ENCODE results near the gene KCTD18. TPM values are rescaled to one million over a fixed set of nuclear protein-coding genes. Genes with fewer than 3 reads are reported as not detected.

Gene KCTD18
- 9.8 TPM for total RNA-seq
- long read RNA-seq, partial matches to known transcripts, result 0 of 3 reads
- long read RNA-seq, other reads (novel, unspliced or antisense), result 0 of 3 reads

DNA sequence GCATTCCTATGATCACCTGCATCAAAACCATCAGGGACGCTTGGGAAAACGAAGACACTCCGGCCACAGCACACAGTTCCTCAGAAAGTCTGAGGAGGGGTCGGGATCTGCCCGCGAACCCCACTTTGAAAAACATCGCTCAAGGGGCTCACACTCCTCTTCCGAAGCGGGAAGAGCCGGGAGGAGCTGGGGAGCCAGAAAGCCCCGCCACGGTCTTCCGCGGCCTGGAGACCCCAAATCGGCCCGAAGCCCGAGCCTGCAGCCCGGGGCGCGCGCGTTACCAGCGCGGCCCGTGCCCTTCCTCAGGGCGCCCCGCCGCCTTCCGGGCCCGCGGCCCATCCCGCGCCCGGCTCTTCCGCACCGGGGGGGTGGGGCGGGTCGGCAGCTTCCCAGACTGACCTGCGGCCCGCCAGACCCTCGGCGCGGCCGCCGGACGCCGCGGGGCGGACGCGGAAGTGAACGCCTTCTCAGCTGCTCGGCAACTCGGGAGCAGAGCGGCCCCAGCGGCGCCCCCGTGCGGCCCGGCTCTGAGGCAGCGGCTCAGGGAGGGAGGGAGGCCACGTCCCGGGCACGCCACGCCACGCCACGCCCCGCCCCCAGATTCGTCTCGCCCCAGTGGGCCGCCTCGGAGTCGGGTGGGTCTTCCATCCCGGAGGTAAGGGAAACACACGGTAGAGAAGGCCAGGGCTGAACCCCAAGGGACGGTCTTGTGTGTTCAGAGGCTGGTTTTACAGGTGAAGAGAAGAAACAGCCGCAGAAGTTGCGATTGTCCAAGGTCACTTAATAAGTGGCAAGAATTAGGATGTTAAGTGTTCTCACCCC is at the start of gene KCTD18:
KCTD18 (minus strand) TSS at position 457 of the 822 bp plus-strand sequence. CDS start 3,052 bp downstream, outside the sequence.
- peak; percentile 99 for ATAC-seq
- DNase-seq (ENCODE audit: missing footprints), result peak; percentile 97
- intact Hi-C loops (cut with DNase I), result no loop called here

DNA sequence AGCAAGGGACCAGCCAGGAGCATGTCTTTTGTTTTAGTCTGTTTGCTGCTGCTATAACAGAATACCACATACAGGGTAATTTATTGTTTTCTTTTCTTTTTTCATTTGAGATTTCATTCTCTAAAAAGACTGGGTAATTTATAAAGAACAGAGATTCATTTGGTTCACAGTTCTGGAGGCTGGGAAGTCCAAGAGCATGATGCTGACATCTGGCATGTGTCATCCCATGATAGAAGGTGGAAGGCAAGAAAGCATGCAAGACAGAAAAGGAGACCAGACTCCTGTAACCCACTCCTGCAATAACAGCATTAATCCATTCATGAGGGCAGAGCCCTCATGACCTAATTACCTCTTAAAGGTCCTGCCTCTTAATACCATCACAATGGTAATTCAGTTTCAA is 30.9 kb upstream of the KCTD18 start:
- no peak for ATAC-seq
- intact Hi-C loops (cut with DNase I), result no loop called here
- DNase-seq (ENCODE audit: missing footprints), result no peak

DNA sequence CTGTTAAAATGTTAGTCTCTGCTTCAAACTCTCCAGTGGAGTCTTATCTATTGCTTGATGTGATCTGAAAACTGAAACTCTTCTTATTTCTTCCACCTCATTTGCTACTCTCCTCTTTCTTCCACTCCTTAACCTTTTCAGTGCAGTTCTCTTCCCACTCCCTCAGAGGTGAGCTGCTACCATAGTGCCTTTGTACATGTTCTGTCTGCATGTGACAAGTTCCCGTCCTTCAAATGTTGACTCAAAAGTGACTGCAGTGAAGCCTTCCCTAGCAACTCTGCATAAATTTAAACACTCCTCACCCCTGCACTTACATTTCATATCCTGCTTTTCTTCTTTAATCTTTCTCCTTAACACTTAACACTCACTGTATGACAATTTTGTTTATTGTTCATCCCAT is 28.3 kb upstream of the KCTD18 start:
- DNase-seq (ENCODE audit: missing footprints), result no peak
- intact Hi-C loops (cut with DNase I), result no loop called here
- no peak for ATAC-seq

DNA sequence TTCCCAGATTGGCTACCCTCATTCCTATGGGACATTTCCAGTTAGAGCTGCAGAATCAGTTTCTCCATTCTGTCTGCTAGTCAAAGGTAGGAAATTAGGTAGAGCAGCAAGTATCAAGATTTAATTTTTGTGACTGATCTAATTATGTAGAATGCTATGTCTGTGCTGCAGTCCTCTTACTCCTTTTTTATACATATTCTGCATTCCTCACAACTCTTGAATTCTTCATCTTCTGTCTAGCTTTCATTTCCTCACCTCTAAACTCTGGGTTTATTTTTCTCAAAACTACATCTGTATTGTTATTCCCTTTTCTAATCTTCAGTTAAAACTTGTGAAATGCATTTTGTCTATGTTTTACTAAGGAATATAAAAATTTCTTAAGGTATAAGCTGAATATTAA is 24.7 kb upstream of the KCTD18 start:
- ATAC-seq (no peak), DNase-seq (ENCODE audit: missing footprints) (no peak)

DNA sequence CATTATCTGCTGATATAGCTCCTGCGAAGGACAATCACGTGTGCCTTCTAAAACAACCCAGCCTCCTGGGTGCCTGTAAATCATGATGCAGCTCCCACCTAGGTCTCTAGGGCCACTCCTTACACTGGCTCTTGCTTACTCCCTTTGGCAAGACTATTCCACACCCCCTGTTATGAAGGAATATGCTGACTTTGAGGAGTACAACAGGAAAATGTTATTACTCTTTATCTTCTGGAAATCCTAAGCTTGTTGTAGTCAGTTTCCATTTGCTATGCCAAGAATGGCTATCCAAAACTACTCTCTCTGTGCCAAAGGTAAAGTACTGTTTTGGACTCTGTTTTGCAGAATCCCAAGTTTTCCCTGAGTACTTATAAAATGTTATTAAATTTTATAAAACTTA is 23.9 kb upstream of the KCTD18 start:
- no peak for ATAC-seq
- intact Hi-C loops (cut with DNase I), result no loop called here

More for the DNA sequence above, 24.7 kb upstream of the KCTD18 start:
- intact Hi-C loops (cut with DNase I), result no loop called here

DNA sequence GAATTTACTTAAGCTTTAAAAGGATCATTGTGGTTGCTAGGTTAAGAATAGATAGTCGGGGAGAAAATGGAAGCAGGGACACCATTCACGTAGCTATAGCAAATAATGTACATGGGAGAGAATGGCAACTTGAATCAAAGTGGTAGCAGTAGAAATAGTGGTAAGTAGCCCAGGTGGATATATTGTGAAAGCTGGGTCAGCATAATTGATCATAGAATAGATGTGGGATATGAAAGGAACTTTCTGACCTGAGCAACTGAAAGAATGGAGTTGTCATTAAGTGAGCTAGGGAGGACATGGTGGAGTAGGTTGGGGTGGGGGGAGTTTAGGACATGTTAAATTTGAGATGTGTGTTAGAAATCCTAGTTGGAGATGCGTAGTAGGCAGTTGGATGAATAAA is 18.4 kb upstream of the KCTD18 start:
- intact Hi-C loops (cut with DNase I), result no loop called here
- no peak for DNase-seq (ENCODE audit: missing footprints)
- ATAC-seq, result no peak

More for the DNA sequence above, 23.9 kb upstream of the KCTD18 start:
- DNase-seq (ENCODE audit: missing footprints), result no peak

DNA sequence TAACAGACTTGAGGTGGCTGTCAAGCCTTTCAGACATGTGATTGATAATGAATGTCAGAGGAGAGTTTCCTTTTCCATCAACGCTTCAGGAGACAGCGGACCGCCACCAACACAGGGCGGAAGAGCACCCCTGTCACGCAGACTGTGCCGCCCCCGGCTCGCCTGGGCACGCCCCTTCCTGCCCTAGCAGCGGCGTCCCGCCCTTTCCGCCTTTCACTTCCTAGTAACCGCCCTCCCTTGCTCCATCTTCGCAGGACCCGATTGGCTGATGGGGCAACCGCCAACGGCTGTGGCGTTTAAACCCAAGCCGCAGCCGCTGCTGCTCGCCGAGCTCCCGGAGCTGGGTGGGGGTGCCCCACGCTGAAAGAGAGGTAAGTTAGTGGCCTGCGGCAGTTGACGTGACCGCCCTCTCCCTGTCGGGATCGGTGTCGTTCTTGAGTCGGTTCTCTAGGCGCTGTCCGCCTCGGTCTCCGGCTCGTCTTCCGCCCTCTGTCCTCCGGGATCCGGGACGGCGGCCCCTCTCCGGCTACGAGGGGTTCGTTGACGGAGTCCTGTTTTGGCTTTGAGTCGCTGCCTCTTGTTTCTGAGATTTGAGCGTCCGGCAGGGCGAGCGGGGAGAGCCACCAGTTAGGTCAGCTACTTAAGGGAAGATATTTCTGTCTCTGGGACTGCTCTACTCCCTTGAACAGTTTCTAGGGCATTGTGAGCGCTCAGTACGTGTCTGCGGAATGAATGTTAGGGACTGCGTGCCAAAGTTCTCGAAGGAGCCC is 16.2 kb upstream of the KCTD18 start, which contains the start of gene SGO2:
SGO2 (plus strand) TSS at position 326 of the 770 bp plus-strand sequence. CDS start 6,769 bp downstream, outside the sequence.
- intact Hi-C loops (cut with DNase I), result no loop called here
- DNase-seq (ENCODE audit: missing footprints) (peak; percentile 97), ATAC-seq (peak; percentile 100)

DNA sequence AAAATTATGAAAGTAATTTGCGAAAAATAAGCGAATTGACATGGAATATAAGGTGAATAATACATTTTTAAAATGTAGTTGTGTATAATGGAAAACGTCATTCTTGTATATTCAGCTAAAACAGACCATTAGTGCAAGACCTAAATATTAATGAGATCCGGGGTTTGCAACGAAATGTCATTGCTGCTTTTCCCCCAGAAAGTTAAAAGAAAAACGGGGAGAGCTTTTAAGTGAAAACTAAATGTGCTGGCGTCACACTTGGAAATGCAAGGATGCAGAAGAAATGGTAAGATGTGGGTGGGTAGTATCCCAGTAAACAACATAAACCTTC is 15.6 kb upstream of the KCTD18 start:
- DNase-seq (ENCODE audit: missing footprints) (no peak), ATAC-seq (no peak)
- intact Hi-C loops (cut with DNase I), result no loop called here

DNA sequence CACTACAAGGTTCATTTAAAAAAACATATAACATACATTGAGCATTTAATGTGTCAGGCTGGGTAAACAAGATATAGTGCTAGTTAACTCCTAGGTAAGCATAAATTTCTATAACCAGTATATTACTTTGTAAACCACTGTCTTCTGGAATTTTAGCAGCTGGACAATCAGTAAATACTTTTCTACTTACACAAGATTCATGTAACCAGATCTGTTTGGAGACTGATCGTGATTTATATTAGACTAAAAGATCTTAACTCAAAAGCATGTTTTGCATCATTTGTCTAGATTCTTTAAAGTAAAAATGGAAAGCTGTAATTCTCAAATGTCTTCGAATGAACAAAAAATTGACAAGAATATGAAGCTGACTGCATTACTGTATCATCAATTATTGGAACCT is 15.2 kb upstream of the KCTD18 start:
- intact Hi-C loops (cut with DNase I), result no loop called here
- DNase-seq (ENCODE audit: missing footprints) (no peak), ATAC-seq (no peak)

DNA sequence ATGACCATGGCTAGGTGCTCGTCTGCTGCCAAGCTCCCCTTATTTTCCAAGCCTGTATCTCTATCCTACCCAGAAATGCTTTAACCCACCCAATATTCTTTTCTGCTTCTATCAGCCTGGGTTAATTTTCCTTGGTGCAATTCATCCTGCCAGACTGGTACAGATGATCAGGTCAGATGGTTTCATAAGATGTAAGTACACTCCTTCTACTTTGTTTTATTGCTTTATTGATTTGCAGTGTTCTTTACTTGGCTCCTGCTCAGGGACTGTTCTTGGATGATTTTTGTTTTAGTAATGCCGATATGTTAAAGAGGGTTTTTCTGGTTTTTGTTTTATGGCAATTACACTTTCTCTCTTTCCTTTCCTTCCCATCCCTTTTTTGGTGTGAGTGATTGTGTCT is 13.7 kb upstream of the KCTD18 start:
- ATAC-seq (no peak), DNase-seq (ENCODE audit: missing footprints) (no peak)
- intact Hi-C loops (cut with DNase I), result no loop called here

DNA sequence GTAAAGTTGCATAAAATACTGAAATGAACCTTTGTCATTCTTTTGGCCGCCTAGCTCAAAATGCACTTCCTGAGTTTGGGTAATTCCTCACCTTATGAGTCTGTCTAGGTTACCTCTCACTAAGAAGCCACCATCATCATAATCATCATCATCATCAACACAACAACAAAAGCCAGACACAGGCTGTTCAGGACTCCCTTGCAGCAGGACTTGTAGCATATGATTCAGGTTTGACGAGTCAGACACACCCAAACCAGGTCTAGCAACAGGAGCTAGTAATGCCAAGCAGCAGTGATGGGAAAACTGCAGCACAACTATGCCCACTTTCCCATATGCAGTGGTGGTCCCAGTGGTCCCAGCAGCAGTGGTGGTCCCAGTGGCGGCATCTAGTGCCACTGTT is 13.3 kb upstream of the KCTD18 start:
- DNase-seq (ENCODE audit: missing footprints) (no peak), ATAC-seq (no peak)
- intact Hi-C loops (cut with DNase I), result no loop called here

DNA sequence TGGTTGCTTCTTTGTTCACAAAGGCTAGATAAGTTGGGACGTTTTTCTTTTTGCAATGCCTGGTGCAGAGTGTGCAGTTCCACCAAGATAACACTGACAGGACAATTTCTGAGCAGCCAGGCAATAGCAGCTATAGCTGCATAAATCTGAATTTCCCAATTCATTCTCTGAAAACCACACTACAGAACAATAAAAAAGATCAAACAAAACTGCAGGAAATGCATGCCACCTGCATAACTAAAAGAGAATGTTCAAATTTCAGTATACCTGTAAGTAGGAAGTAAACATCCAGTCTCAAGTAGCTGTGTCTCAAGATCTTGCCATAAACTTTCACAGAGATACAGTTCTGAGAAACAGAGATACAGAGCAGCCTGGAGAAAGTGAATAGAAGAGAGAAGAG is 5.3 kb upstream of the KCTD18 start:
- DNase-seq (ENCODE audit: missing footprints) (no peak), ATAC-seq (no peak)
- intact Hi-C loops (cut with DNase I), result no loop called here

DNA sequence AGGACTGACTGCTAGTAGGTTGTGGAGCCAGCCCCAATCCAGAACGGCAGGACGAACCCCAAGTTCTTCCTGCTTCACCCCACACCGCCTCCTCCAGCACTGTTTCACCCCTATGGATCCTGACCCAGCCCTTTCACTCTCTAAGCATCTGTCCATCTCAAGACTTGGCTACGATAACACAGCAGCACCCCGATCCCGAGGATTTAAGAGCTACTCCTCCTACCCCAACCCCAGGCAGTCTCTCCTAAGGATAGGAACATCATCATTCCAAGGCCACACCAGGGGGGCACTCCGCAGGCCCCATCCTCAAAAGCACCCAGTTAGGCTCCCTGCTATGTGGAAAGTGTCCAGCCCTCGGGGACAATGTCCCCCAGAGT is 645 bp downstream of the KCTD18 start:
- DNase-seq (ENCODE audit: missing footprints) (peak; percentile 68), ATAC-seq (no peak)
- intact Hi-C loops (cut with DNase I), result no loop called here

DNA sequence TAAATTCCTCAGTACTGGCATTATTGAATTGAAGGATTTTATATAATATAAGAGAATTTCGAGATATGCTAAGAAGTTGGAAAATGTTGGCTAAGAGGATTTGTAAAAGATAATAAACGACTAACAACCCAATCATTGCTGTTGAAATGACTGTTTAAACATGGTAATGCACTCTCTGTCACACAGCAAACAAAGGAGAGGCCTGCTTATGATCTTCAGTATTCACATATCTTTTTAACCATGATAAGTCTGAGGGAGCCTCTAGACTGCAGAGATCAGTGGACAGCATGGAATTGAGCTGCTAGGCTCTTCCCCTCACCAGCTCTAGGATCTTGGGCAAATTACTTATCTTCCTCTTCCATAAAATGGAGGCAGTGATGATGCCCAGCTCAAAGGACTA is 2.7 kb downstream of the KCTD18 start:
- DNase-seq (ENCODE audit: missing footprints) (no peak), ATAC-seq (no peak)
- intact Hi-C loops (cut with DNase I), result no loop called here

DNA sequence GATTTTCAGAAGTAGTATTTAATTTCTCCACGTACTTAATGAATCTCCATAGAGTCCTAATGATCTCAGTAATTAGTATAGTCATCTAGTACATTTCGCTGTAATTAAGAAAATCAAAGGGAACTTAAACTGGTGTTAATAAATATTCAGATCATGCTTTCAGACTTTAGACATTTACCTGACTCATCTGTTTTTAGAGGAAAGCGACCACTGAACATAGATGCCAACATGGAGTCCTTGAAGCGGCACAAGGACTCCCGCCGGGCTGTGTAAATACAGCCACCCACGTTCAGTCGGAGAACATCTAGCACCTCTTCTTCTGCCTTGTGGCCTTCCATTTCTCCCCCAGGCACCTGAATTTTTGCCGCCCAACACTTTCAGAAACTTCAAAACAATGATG is 3.2 kb downstream of the KCTD18 start:
- intact Hi-C loops (cut with DNase I), result no loop called here
- ATAC-seq, result no peak
- DNase-seq (ENCODE audit: missing footprints), result no peak

DNA sequence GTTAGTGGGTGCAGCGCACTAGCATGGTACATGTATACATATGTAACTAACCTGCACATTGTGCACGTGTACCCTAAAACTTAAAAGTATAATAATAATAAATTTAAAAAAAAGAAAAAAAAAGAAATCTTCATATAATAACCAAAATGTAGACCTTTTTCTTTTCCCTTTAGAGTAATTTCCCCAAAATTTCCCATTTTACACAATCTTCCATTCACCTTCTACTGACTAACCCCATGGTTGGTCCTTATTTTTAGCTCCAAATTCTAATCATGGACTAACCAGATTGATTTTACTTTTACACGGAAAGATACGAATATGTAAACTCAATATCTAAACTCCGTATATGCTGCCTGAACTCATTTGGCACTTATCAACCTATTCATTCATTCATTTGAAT is 7.7 kb downstream of the KCTD18 start:
- ATAC-seq, result no peak
- intact Hi-C loops (cut with DNase I), result no loop called here
- DNase-seq (ENCODE audit: missing footprints), result no peak

DNA sequence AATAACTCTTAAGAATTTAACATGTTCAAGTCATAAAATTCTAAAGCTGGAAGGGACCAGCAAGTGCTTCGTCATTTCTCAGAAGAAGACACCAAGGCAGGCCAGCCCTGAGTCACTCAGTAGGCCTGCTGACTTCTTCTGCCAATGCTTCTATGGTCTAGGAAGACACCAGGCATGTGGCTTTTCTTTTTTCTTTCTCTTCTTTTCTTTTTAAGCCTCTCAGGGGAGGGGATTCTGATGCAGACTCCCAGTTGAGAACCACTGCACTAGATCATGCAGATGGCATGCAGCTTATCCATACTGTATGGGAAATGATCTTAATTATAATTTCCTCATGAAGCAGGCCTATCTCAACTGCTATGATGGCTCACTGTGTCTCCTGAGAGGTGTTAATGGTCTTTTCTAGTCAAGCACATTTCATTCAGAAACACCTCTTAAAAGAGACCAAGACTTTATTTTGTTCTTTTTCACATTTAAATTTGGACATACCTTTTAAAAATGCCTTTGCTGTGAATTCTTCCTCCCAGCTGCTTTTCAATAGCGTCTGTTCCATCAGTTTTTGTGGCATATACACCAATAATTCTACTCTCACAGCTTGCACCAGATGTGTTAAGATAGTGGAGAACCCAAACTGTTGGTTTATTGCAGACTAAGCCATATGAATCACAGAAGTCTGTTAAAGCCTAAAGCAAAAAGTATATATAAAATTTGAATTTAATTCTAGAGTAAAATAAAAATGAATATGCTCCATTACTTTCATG is 11.3 kb downstream of the KCTD18 start:
- ATAC-seq (no peak), DNase-seq (ENCODE audit: missing footprints) (no peak)
- intact Hi-C loops (cut with DNase I), result no loop called here

DNA sequence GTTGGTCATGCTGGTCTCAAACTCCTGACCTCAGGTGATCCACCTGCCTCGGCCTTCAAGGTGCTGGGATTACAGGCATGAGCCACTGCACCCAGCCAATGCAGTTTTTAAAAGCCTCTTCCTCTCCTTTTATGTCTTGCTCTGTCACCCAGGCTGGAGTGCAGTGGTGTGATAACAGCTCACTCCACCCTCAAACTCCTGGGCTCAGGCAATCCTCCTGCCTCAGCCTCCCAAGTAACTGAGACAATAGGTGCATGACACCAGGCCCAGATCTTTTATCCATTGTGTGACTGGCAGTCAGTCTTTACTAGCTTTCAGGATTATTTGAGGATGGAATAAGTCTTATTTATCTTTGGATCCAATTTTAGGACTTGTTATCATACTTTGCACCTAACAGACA is 13.2 kb downstream of the KCTD18 start:
- intact Hi-C loops (cut with DNase I), result no loop called here
- no peak for ATAC-seq

DNA sequence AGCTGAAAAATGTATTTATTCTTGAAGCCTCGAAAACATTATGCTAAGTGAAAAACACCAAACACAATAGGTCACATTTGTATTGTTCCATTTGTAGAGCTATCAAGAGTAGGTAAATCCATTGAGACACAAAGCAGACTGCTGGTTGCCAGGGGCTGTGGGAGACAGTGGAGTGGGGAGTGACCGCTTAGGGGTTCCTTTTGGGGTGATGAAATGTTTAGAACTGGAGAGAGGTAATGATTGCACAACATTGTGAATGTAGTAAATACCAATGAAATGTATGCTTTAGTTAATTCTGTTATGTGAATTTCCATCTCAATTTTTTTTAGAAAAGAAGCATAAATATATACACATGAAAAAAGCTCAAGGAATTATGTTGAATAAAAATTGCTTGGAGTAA is 15.8 kb downstream of the KCTD18 start:
- DNase-seq (ENCODE audit: missing footprints), result no peak
- no peak for ATAC-seq
- intact Hi-C loops (cut with DNase I), result no loop called here

More for the DNA sequence above, 13.2 kb downstream of the KCTD18 start:
- no peak for DNase-seq (ENCODE audit: missing footprints)
